ENCODE measurements around the gene PKN1.
A peak's percentile ranks its signal among the peaks of the same experiment; 100 is the strongest.

PKN1 gene

GRCh38 chr19:14409146-14410023, 23.7 kb upstream of the PKN1 start:
- H3K4me1 ChIP-seq (ENCODE audit: control insufficient read depth, insufficient read depth, low read length), result peaks cover 44% of the 10 kb centered on the region
- H3K4me3 ChIP-seq (ENCODE audit: low read length), result no peak overlapping the region
- peaks cover 44% of the 10 kb centered on the region for H3K36me3 ChIP-seq (ENCODE audit: control insufficient read depth, insufficient read depth, low read length)
- H3K9ac ChIP-seq (ENCODE audit: low read length), result no peak overlapping the region
- H3K27me3 ChIP-seq (ENCODE audit: control insufficient read depth, insufficient read depth, low read length), result no peaks in the 10 kb centered on the region
- H3K9me3 ChIP-seq (ENCODE audit: control insufficient read depth, low read length), result no peaks in the 10 kb centered on the region

DNA sequence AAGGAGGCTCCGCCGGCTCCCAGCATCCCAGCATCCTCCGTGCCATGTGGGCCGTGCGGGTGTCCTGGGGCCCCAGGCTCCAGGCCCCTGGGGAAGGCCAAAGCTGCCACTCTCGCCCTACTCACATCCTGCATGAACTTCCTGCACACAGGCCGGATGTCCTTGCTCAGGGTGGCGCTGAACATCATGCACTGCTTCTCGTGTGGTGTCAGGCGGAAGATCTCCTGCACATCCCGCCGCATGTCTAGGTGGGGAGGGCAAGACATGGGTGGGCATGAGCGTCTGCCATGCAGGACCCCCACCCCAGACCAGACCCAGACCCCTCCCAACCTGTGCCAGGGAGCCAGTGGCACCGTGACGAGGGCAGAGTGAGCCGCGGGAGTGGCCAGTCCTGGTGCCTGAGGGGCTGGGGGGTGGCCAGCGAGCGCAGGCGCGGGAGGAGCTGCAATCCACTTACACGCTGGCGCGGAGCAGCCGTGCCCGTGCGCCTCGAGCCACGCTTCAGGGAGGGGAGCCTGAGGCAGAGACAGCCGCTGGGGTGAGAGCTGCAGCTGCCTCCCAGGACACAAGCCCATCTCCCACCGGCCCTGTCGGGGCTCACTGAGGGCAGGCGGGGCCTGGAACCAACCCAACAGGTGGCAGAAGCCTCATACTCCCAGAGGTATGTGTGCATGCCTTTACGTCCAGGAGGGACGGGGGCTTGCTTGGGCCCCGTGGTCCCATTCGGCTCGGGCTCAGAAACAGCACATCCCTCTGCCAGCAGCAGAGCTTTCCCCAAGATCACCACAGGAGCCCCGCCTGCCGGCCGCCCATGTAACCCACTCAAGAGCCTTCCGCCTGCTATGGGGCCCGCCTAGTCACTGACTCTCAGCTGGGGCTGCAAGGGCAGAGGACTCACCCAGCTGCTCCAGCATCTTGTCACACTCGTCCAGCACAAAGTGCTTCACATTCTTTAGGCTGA, 22.7 kb upstream of the PKN1 start:
- peaks cover 44% of the 10 kb centered on the region for H3K4me1 ChIP-seq (ENCODE audit: control insufficient read depth, insufficient read depth, low read length)
- no peak overlapping the region for H3K9ac ChIP-seq (ENCODE audit: low read length)
- H3K9me3 ChIP-seq (ENCODE audit: control insufficient read depth, low read length), result no peaks in the 10 kb centered on the region
- H3K27me3 ChIP-seq (ENCODE audit: control insufficient read depth, insufficient read depth, low read length), result no peaks in the 10 kb centered on the region
- peaks cover 44% of the 10 kb centered on the region for H3K36me3 ChIP-seq (ENCODE audit: control insufficient read depth, insufficient read depth, low read length)
- no peak overlapping the region for H3K4me3 ChIP-seq (ENCODE audit: low read length)

- Histone ChIP-seq H3K36me3 (ENCODE audit: control insufficient read depth, insufficient read depth, low read length) (peaks cover 44% of the 10 kb centered on the region), H3K9ac (ENCODE audit: low read length) (no peak overlapping the region)
Observed at GRCh38 chr19:14411161-14411937, 21.8 kb upstream of the PKN1 start.

GRCh38 chr19:14411938-14412245, 21.2 kb upstream of the PKN1 start:
- Histone ChIP-seq H3K27me3 (ENCODE audit: control insufficient read depth, insufficient read depth, low read length) (no peaks in the 10 kb centered on the region), H3K36me3 (ENCODE audit: control insufficient read depth, insufficient read depth, low read length) (peaks cover 39% of the 10 kb centered on the region), H3K4me1 (ENCODE audit: control insufficient read depth, insufficient read depth, low read length) (peaks cover 42% of the 10 kb centered on the region), H3K4me3 (ENCODE audit: low read length) (no peak overlapping the region), H3K9me3 (ENCODE audit: control insufficient read depth, low read length) (no peaks in the 10 kb centered on the region), H3K9ac (ENCODE audit: low read length) (no peak overlapping the region)

More at GRCh38 chr19:14411161-14411937, 21.8 kb upstream of the PKN1 start:
- Histone ChIP-seq H3K4me3 (ENCODE audit: low read length) (no peak overlapping the region), H3K4me1 (ENCODE audit: control insufficient read depth, insufficient read depth, low read length) (peaks cover 42% of the 10 kb centered on the region), H3K9me3 (ENCODE audit: control insufficient read depth, low read length) (no peaks in the 10 kb centered on the region), H3K27me3 (ENCODE audit: control insufficient read depth, insufficient read depth, low read length) (no peaks in the 10 kb centered on the region)

- Histone ChIP-seq H3K9ac (ENCODE audit: low read length) (no peak overlapping the region), H3K4me1 (ENCODE audit: control insufficient read depth, insufficient read depth, low read length) (peaks cover 47% of the 10 kb centered on the region), H3K9me3 (ENCODE audit: control insufficient read depth, low read length) (no peaks in the 10 kb centered on the region), H3K36me3 (ENCODE audit: control insufficient read depth, insufficient read depth, low read length) (peaks cover 38% of the 10 kb centered on the region), H3K27me3 (ENCODE audit: control insufficient read depth, insufficient read depth, low read length) (no peaks in the 10 kb centered on the region), H3K4me3 (ENCODE audit: low read length) (no peak overlapping the region)
Observed at GRCh38 chr19:14412324-14412995, 20.6 kb upstream of the PKN1 start.

DNA sequence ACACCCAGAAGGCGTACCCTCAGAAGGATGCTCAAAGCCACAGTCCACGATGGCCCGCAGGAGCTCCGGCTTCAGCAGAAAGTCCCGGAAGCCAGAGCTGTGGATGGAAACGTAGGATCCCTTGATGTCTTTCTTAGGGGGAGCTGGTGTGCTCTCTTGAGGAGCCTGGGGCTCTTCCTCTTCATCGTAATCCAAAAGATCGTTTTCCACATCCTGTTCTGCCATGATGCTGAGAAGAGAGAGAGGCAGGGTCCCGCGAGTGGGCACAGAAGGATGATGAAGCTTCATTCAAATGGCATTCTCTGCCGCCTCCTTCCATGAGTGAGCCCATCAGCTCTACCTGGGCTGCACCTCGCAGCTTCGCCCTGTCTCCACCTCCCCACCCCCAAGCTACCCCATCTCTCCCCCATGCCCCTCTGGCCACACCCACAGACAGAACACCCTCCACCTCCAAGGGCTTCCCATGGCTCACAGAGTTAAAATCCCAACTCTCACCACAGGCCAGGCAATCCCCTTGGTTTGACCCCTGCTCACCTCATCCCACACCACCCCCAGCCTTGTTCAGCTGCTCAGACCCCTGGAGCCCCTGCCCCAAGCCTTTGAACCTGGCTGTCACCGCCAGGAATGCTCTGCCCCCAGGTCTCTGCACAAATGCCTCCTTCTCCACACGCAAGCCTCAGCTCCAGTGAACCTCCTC, 20.0 kb upstream of the PKN1 start:
- peaks cover 45% of the 10 kb centered on the region for H3K4me1 ChIP-seq (ENCODE audit: control insufficient read depth, insufficient read depth, low read length)
- H3K4me3 ChIP-seq (ENCODE audit: low read length), result no peak overlapping the region
- H3K27me3 ChIP-seq (ENCODE audit: control insufficient read depth, insufficient read depth, low read length), result no peaks in the 10 kb centered on the region
- peaks cover 36% of the 10 kb centered on the region for H3K36me3 ChIP-seq (ENCODE audit: control insufficient read depth, insufficient read depth, low read length)
- H3K9ac ChIP-seq (ENCODE audit: low read length), result no peak overlapping the region
- no peaks in the 10 kb centered on the region for H3K9me3 ChIP-seq (ENCODE audit: control insufficient read depth, low read length)

- H3K36me3 ChIP-seq (ENCODE audit: control insufficient read depth, insufficient read depth, low read length), result peaks cover 31% of the 10 kb centered on the region
- no peak overlapping the region for H3K9ac ChIP-seq (ENCODE audit: low read length)
- H3K4me1 ChIP-seq (ENCODE audit: control insufficient read depth, insufficient read depth, low read length), result peaks cover 39% of the 10 kb centered on the region
- H3K9me3 ChIP-seq (ENCODE audit: control insufficient read depth, low read length), result no peaks in the 10 kb centered on the region
- H3K27me3 ChIP-seq (ENCODE audit: control insufficient read depth, insufficient read depth, low read length), result no peaks in the 10 kb centered on the region
- no peak overlapping the region for H3K4me3 ChIP-seq (ENCODE audit: low read length)
Observed at GRCh38 chr19:14413693-14414181, 19.4 kb upstream of the PKN1 start.

GRCh38 chr19:14414926-14415690, 18.0 kb upstream of the PKN1 start:
- Histone ChIP-seq H3K36me3 (ENCODE audit: control insufficient read depth, insufficient read depth, low read length) (peaks cover 17% of the 10 kb centered on the region), H3K4me3 (ENCODE audit: low read length) (no peak overlapping the region), H3K9ac (ENCODE audit: low read length) (no peak overlapping the region), H3K4me1 (ENCODE audit: control insufficient read depth, insufficient read depth, low read length) (peaks cover 31% of the 10 kb centered on the region), H3K27me3 (ENCODE audit: control insufficient read depth, insufficient read depth, low read length) (no peaks in the 10 kb centered on the region), H3K9me3 (ENCODE audit: control insufficient read depth, low read length) (no peaks in the 10 kb centered on the region)

DNA sequence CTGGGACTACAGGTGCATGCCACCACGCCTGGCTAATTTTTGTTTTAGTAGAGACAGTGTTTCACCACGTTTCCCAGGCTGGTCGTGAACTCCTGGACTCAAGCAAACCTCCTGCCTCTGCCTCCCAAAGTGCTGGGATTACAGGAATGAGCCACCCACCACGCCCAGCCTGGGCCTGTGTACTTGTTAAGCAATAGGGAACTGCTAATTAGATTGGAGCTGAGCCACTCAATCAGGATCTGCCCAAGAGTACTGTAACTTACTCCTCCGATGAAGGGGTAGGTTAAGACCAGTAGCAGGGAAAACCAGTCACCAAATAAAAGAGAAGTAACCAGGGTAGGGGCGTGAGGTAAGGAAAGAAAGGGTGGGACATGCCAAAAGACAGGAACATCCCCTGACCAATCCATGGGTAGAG, 16.3 kb upstream of the PKN1 start:
- Histone ChIP-seq H3K4me3 (ENCODE audit: low read length) (no peak overlapping the region), H3K27me3 (ENCODE audit: control insufficient read depth, insufficient read depth, low read length) (no peaks in the 10 kb centered on the region), H3K4me1 (ENCODE audit: control insufficient read depth, insufficient read depth, low read length) (peaks cover 31% of the 10 kb centered on the region), H3K9me3 (ENCODE audit: control insufficient read depth, low read length) (no peaks in the 10 kb centered on the region), H3K9ac (ENCODE audit: low read length) (no peak overlapping the region), H3K36me3 (ENCODE audit: control insufficient read depth, insufficient read depth, low read length) (peaks cover under 1% of the 10 kb centered on the region)

- Histone ChIP-seq H3K27me3 (ENCODE audit: control insufficient read depth, insufficient read depth, low read length) (no peaks in the 10 kb centered on the region), H3K9me3 (ENCODE audit: control insufficient read depth, low read length) (no peaks in the 10 kb centered on the region), H3K4me1 (ENCODE audit: control insufficient read depth, insufficient read depth, low read length) (peaks cover 23% of the 10 kb centered on the region), H3K4me3 (ENCODE audit: low read length) (peak overlapping the region; percentile 81), H3K36me3 (ENCODE audit: control insufficient read depth, insufficient read depth, low read length) (no peaks in the 10 kb centered on the region), H3K9ac (ENCODE audit: low read length) (peak overlapping the region; percentile 89)
Observed at GRCh38 chr19:14418856-14419105, 14.3 kb upstream of the PKN1 start.

Measured in mucosa of stomach (tissue), 1 donor.